ENCODE measurements around the gene PPP1R13L.

GRCh38 chr19:45355402-45355801 lies 49.5 kb downstream of the PPP1R13L start:
- TF ChIP-seq ZNF70 (CRISPR knock-in tag; IDR thresholded peaks at IDR 0.05): no peak
- TF ChIP-seq ZFP30 (CRISPR knock-in tag; IDR thresholded peaks at IDR 0.05): no peak
- no peak for TF ChIP-seq CREB5 (CRISPR knock-in tag; IDR thresholded peaks at IDR 0.05; ENCODE audit: low read depth)
- TF ChIP-seq PPARA (CRISPR knock-in tag; IDR thresholded peaks at IDR 0.05; ENCODE audit: borderline replicate concordance): no peak
